ENCODE data around the gene SLC30A7. TPM values are rescaled to one million over a fixed set of nuclear protein-coding genes. Genes with fewer than 3 reads are reported as not detected.
A peak's percentile ranks its signal among the peaks of the same experiment; 100 is the strongest.
"Not testable (repeated sequence)": the region's sequence is repeated elsewhere in the genome, so short reads cannot be mapped to it uniquely, and the experiment has no call there.

The SLC30A7 gene
- total RNA-seq, 1 experiment from 2014 or later, result 26.6 TPM

- DNase-seq, result no peak
- H3K9me3 ChIP-seq, result no peaks in the 10 kb centered on the region; the same call in 1 of the 2 replicates
- no peaks in the 10 kb centered on the region for H3K27me3 ChIP-seq
- H3K4me3 ChIP-seq, result no peak overlapping the region
- H3K36me3 ChIP-seq, result no peaks in the 10 kb centered on the region
Observed at GRCh38 chr1:100881687-100882086, 14.2 kb upstream of the SLC30A7 start.

- no peak overlapping the region for H3K4me3 ChIP-seq
- H3K27me3 ChIP-seq, result no peaks in the 10 kb centered on the region
- no peaks in the 10 kb centered on the region for H3K36me3 ChIP-seq
- H3K9me3 ChIP-seq, result no peaks in the 10 kb centered on the region; the same call in 1 of the 2 replicates
- DNase-seq, result no peak
Observed at GRCh38 chr1:100882698-100883097, 13.2 kb upstream of the SLC30A7 start.

- DNase-seq, result no peak
- Histone ChIP-seq H3K4me3 (no peak overlapping the region), H3K36me3 (no peaks in the 10 kb centered on the region; the same call in 1 of the 2 replicates), H3K27me3 (no peaks in the 10 kb centered on the region), H3K9me3 (peaks cover 1% of the 10 kb centered on the region; the same call in 1 of the 2 replicates)
Observed at GRCh38 chr1:100883963-100884362, 11.9 kb upstream of the SLC30A7 start.

GRCh38 chr1:100889007-100889406, 6.9 kb upstream of the SLC30A7 start:
- H3K9me3 ChIP-seq, result peaks cover 12% of the 10 kb centered on the region
- H3K4me3 ChIP-seq, H3K27me3 ChIP-seq, H3K36me3 ChIP-seq, DNase-seq: not testable (repeated sequence)

GRCh38 chr1:100889869-100890482, 5.9 kb upstream of the SLC30A7 start:
- peaks cover 12% of the 10 kb centered on the region for H3K9me3 ChIP-seq
- H3K4me3 ChIP-seq, H3K27me3 ChIP-seq, DNase-seq, H3K36me3 ChIP-seq: not testable (repeated sequence)

- H3K4me3 ChIP-seq, result no peak overlapping the region
- H3K9me3 ChIP-seq, result peaks cover 12% of the 10 kb centered on the region
- no peaks in the 10 kb centered on the region; the same call in none of the 2 replicates for H3K36me3 ChIP-seq
- H3K27me3 ChIP-seq, result no peaks in the 10 kb centered on the region
- no peak for DNase-seq
Observed at GRCh38 chr1:100891380-100891779, 4.5 kb upstream of the SLC30A7 start.

- DNase-seq, result no peak
- Histone ChIP-seq H3K9me3 (peaks cover 12% of the 10 kb centered on the region), H3K4me3 (no peak overlapping the region), H3K36me3 (peaks cover 2% of the 10 kb centered on the region), H3K27me3 (no peaks in the 10 kb centered on the region)
Observed at GRCh38 chr1:100892554-100892953, 3.3 kb upstream of the SLC30A7 start.

GRCh38 chr1:100893718-100894117, 2.2 kb upstream of the SLC30A7 start:
- Histone ChIP-seq H3K9me3 (peaks cover 11% of the 10 kb centered on the region), H3K27me3 (no peaks in the 10 kb centered on the region), H3K4me3 (peak overlapping the region; percentile 81), H3K36me3 (peaks cover 13% of the 10 kb centered on the region)
- no peak for DNase-seq

- Histone ChIP-seq H3K36me3 (peaks cover 25% of the 10 kb centered on the region), H3K4me3 (peak within 1 kb of the TSS; percentile 81), H3K9me3 (peaks cover 9% of the 10 kb centered on the region), H3K27me3 (no peaks in the 10 kb centered on the region)
- peak; percentile 79 for DNase-seq
Observed at GRCh38 chr1:100894603-100895539, 1.0 kb upstream of the SLC30A7 start, which contains the start of gene EXTL2. EXTL2 (minus strand) TSS chr1:100894842; CDS start chr1:100888757, 6,085 bp downstream.

GRCh38 chr1:100896481-100896982, 642 bp downstream of the SLC30A7 start:
- Histone ChIP-seq H3K27me3 (no peaks in the 10 kb centered on the region), H3K9me3 (no peaks in the 10 kb centered on the region), H3K4me3 (peak overlapping the region; percentile 81), H3K36me3 (peaks cover 38% of the 10 kb centered on the region)
- DNase-seq, result peak; percentile 14

GRCh38 chr1:100902365-100902764, 6.5 kb downstream of the SLC30A7 start:
- Histone ChIP-seq H3K36me3 (peaks cover 77% of the 10 kb centered on the region), H3K4me3 (no peak overlapping the region), H3K27me3 (no peaks in the 10 kb centered on the region), H3K9me3 (no peaks in the 10 kb centered on the region; the same call in 1 of the 2 replicates)
- DNase-seq, result no peak

GRCh38 chr1:100903777-100904176, 7.9 kb downstream of the SLC30A7 start:
- peaks cover 69% of the 10 kb centered on the region for H3K36me3 ChIP-seq
- H3K27me3 ChIP-seq, result no peaks in the 10 kb centered on the region
- DNase-seq, result no peak
- no peaks in the 10 kb centered on the region; the same call in 1 of the 2 replicates for H3K9me3 ChIP-seq
- no peak overlapping the region for H3K4me3 ChIP-seq

GRCh38 chr1:100904528-100904927, 8.6 kb downstream of the SLC30A7 start:
- H3K9me3 ChIP-seq, result no peaks in the 10 kb centered on the region; the same call in 1 of the 2 replicates
- DNase-seq, result no peak
- no peak overlapping the region for H3K4me3 ChIP-seq
- H3K36me3 ChIP-seq, result peaks cover 69% of the 10 kb centered on the region
- H3K27me3 ChIP-seq, result no peaks in the 10 kb centered on the region

GRCh38 chr1:100905181-100905580, 9.3 kb downstream of the SLC30A7 start:
- Histone ChIP-seq H3K36me3 (peaks cover 69% of the 10 kb centered on the region), H3K4me3 (no peak overlapping the region), H3K9me3 (no peaks in the 10 kb centered on the region; the same call in 1 of the 2 replicates), H3K27me3 (no peaks in the 10 kb centered on the region)
- DNase-seq, result no peak

GRCh38 chr1:100907887-100908286, 12.0 kb downstream of the SLC30A7 start:
- DNase-seq, result no peak
- H3K9me3 ChIP-seq, result no peaks in the 10 kb centered on the region; the same call in 1 of the 2 replicates
- H3K4me3 ChIP-seq, result no peak overlapping the region
- peaks cover 61% of the 10 kb centered on the region for H3K36me3 ChIP-seq
- no peaks in the 10 kb centered on the region for H3K27me3 ChIP-seq

GRCh38 chr1:100909018-100909417, 13.1 kb downstream of the SLC30A7 start:
- no peak for DNase-seq
- no peak overlapping the region for H3K4me3 ChIP-seq
- H3K27me3 ChIP-seq, result no peaks in the 10 kb centered on the region
- no peaks in the 10 kb centered on the region; the same call in 1 of the 2 replicates for H3K9me3 ChIP-seq
- peaks cover 63% of the 10 kb centered on the region for H3K36me3 ChIP-seq

- Histone ChIP-seq H3K36me3 (peaks cover 53% of the 10 kb centered on the region), H3K27me3 (no peaks in the 10 kb centered on the region), H3K9me3 (no peaks in the 10 kb centered on the region), H3K4me3 (no peak overlapping the region)
- no peak for DNase-seq
Observed at GRCh38 chr1:100912019-100912418, 16.1 kb downstream of the SLC30A7 start.
